Endothelial cell (in vitro differentiated cells): ENCODE data around the gene CD96. TPM values are rescaled to one million over a fixed set of nuclear protein-coding genes. Genes with fewer than 3 reads are reported as not detected.
A peak's percentile ranks its signal among the peaks of the same experiment; 100 is the strongest.

Experiments
- DNase-seq: peaks from one replicate; pipeline ENCODE4 v3.0.0; 2021; ENCODE audit warnings: low spot score
- H3K27ac Mint-ChIP-seq: one replicate; pipeline ENCODE4 v1.8.0; 2021; ENCODE audit warnings: mixed read lengths, inconsistent platforms; ENCODE audit not compliant: unreplicated experiment
- H3K27me3 Mint-ChIP-seq: one replicate; pipeline ENCODE4 v1.8.0; 2021; ENCODE audit warnings: mild to moderate bottlenecking, moderate library complexity, mixed read lengths, inconsistent platforms; ENCODE audit not compliant: unreplicated experiment
- H3K36me3 Mint-ChIP-seq: one replicate; pipeline ENCODE4 v1.8.0; 2021; ENCODE audit warnings: mild to moderate bottlenecking, low read depth, mixed read lengths, inconsistent platforms; ENCODE audit not compliant: unreplicated experiment
- H3K4me1 Mint-ChIP-seq: one replicate; pipeline ENCODE4 v1.8.0; 2021; ENCODE audit warnings: mild to moderate bottlenecking, mixed read lengths, inconsistent platforms; ENCODE audit not compliant: unreplicated experiment
- H3K4me3 Mint-ChIP-seq: one replicate; pipeline ENCODE4 v1.8.0; 2021; ENCODE audit warnings: mild to moderate bottlenecking, mixed read lengths, inconsistent platforms; ENCODE audit not compliant: unreplicated experiment
- H3K9me3 Mint-ChIP-seq: one replicate; pipeline ENCODE4 v1.8.0; 2021; ENCODE audit warnings: mixed read lengths, inconsistent platforms; ENCODE audit not compliant: unreplicated experiment
- total RNA-seq: library from RNA; stranded (reverse); fragmentation: NEBNext Ultra II Directional; extraction: Animal tissue kit (Norgen Biotek cat#: 25700); gene quantifications from one replicate; pipeline ENCODE4 v1.2.1, GENCODE V29; 2021; ENCODE audit not compliant: unreplicated experiment
- TF ChIP-seq, protein P1 (sequence below): fragments of 200-600 bp; sonication (generic); IDR thresholded peaks from one replicate; pipeline ENCODE4 v1.5.0; 2021; ENCODE audit warnings: antibody characterized with exemption; ENCODE audit not compliant: unreplicated experiment

CD96 gene
- total RNA-seq, 1 donor from 2014 or later: not detected

DNA sequence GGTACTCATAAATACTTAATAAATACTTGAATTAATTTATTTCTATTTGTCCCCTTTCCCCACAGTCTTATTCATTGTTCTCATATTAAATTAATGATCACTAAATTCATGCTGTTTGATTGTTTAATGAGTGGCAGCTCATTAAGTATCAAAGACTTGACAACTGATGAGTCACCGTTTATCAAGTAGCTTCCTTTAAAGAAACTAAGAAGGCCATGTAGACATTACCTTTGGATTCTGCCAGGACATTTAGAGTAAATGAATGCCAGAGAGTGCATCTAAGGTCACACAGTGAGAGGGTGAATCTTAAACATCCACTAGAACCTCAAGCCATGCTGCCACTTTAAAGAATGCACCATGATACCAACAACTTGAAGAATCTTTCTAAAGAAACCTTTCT, 29.3 kb downstream of the CD96 start:
- H3K36me3 Mint-ChIP-seq: no peaks in the 10 kb centered on the region
- TF ChIP-seq, protein P1, sequence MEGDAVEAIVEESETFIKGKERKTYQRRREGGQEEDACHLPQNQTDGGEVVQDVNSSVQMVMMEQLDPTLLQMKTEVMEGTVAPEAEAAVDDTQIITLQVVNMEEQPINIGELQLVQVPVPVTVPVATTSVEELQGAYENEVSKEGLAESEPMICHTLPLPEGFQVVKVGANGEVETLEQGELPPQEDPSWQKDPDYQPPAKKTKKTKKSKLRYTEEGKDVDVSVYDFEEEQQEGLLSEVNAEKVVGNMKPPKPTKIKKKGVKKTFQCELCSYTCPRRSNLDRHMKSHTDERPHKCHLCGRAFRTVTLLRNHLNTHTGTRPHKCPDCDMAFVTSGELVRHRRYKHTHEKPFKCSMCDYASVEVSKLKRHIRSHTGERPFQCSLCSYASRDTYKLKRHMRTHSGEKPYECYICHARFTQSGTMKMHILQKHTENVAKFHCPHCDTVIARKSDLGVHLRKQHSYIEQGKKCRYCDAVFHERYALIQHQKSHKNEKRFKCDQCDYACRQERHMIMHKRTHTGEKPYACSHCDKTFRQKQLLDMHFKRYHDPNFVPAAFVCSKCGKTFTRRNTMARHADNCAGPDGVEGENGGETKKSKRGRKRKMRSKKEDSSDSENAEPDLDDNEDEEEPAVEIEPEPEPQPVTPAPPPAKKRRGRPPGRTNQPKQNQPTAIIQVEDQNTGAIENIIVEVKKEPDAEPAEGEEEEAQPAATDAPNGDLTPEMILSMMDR: no peak
- no peaks in the 10 kb centered on the region for H3K9me3 Mint-ChIP-seq
- no peak overlapping the region for H3K27ac Mint-ChIP-seq
- no peak overlapping the region for H3K4me3 Mint-ChIP-seq
- no peaks in the 10 kb centered on the region for H3K4me1 Mint-ChIP-seq
- no peak for DNase-seq
- H3K27me3 Mint-ChIP-seq: no peaks in the 10 kb centered on the region

DNA sequence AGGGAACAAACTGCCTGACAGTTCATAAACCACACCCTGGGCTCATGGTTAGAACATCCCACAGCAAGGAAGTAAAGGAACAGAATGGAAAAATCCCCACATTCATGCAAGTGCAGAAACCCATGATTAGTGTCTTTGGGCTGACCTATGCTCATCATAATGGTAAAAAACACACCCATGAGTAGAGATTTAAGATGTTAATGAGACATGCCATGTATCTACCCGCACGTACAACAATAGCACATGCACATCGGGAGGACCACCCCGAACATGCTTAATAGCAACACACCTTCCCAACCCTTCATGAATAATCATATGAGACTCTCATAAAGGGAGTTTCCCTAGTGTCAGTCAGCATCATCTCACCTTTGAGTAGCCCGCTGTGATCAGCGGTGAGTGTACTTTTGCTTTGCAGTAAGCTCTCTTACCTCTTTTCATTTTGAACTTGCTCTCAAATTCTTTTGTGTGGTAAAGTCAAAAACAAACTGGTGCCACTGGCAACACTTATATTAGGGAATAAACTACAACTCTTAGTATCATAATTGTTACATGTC, 30.0 kb downstream of the CD96 start:
- TF ChIP-seq, protein P1: no peak
- Mint-ChIP-seq H3K27ac (no peak overlapping the region), H3K4me1 (no peaks in the 10 kb centered on the region)

DNA sequence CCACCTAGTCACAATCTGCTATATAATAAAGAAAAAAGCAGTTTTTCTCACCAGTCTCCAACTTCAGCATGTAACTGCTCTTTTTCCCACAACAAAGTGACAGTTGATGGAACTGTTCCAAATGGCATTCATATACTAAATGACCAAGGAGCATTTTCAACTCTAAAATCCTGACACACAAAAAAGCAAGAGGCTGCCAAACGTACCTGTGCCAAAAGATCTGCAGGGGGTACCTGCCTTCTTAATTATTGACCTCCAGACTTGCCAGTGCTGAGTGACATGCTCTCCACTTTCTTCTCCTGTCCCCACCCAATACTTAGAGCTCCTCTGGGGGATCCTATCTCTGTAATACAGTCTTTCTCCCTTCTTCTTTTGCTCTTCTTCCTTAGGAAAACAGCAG, 35.1 kb downstream of the CD96 start:
- no peaks in the 10 kb centered on the region for H3K9me3 Mint-ChIP-seq
- no peak for DNase-seq
- no peak overlapping the region for H3K27ac Mint-ChIP-seq
- H3K4me1 Mint-ChIP-seq: no peaks in the 10 kb centered on the region
- TF ChIP-seq, protein P1: no peak
- no peaks in the 10 kb centered on the region for H3K36me3 Mint-ChIP-seq
- H3K4me3 Mint-ChIP-seq: no peak overlapping the region
- no peaks in the 10 kb centered on the region for H3K27me3 Mint-ChIP-seq

More for the DNA sequence above, 30.0 kb downstream of the CD96 start:
- no peak for DNase-seq
- H3K4me3 Mint-ChIP-seq: no peak overlapping the region
- no peaks in the 10 kb centered on the region for H3K36me3 Mint-ChIP-seq
- no peaks in the 10 kb centered on the region for H3K9me3 Mint-ChIP-seq
- no peaks in the 10 kb centered on the region for H3K27me3 Mint-ChIP-seq

DNA sequence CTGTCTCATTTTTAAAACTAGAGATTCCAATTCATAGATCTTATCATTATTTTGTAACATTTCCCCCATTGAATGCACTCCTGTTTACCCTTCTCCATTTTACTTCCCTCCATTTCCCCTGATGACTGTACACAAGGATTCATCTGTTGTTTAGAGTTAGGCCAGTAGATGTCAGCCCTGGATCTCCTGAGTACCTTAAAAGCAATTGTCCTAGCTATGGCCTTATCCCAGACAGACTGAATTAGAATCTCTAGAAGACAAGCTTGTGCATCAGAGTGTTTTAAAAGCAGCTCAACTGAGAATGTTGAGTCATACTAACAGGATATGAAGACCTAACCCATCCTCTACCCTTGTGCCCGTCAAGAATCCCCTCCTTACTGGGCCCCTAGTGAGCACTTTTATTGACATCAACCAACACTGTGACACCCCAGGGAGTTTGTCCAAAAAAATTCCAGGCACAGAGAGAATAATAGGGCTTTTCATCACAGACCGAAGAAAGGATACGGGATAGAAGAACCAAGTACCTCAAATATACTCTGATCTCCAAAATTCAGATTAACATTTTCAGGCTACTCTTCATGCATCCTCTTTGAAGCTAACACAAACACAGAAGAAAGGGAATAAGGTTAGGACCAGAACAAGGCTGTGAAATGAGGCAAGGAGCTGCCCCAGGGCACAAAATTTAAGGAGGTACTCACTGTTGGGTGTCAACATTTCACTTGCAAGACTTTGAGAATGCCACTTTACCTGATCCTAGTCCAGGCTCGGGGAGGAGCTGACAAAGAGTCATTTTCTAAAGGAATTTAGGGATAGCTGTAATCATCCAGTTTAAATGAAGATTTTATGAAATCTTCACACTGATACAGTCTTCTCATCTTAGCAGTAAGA, 36.0 kb downstream of the CD96 start:
- TF ChIP-seq, protein P1: no peak
- peak; percentile 27 for DNase-seq
- H3K4me3 Mint-ChIP-seq: no peak overlapping the region
- no peak overlapping the region for H3K27ac Mint-ChIP-seq
- H3K9me3 Mint-ChIP-seq: no peaks in the 10 kb centered on the region
- no peaks in the 10 kb centered on the region for H3K36me3 Mint-ChIP-seq
- no peaks in the 10 kb centered on the region for H3K27me3 Mint-ChIP-seq
- no peaks in the 10 kb centered on the region for H3K4me1 Mint-ChIP-seq

DNA sequence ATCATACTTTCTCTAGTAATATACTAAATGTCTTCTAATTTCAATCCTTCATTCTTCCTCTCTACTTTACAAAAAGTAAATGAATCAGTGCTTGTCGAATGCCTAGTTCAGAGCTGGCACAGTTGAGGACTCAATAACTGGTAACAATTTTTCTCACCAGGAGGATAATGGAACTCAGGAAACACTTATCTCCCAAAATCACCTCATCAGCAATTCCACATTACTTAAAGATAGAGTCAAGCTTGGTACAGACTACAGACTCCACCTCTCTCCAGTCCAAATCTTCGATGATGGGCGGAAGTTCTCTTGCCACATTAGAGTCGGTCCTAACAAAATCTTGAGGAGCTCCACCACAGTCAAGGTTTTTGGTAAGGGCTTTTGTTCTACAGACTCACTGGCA, 36.9 kb downstream of the CD96 start:
- TF ChIP-seq, protein P1: no peak
- DNase-seq: no peak
- Mint-ChIP-seq H3K27ac (no peak overlapping the region), H3K9me3 (no peaks in the 10 kb centered on the region), H3K27me3 (no peaks in the 10 kb centered on the region), H3K36me3 (no peaks in the 10 kb centered on the region), H3K4me3 (no peak overlapping the region), H3K4me1 (no peaks in the 10 kb centered on the region)
